HFF-Myc (cell line): Measurements from ENCODE around the gene HS3ST2.
A peak's percentile ranks its signal among the peaks of the same experiment; 100 is the strongest.
"Not testable (repeated sequence)": the region's sequence is repeated elsewhere in the genome, so short reads cannot be mapped to it uniquely, and the experiment has no call there.

Experiments
- DNase-seq: peaks from one replicate; pipeline ENCODE4 v3.0.0-alpha.2; 2011; ENCODE audit warnings: low read depth; ENCODE audit errors: extremely low read depth
- H3K4me3 ChIP-seq: replicated peaks from 2 replicates; pipeline ENCODE4 v1.5.1; 2011; ENCODE audit warnings: low read depth, mild to moderate bottlenecking, control low read depth, low read length
- TF ChIP-seq, protein P1 (sequence below): IDR thresholded peaks from 2 replicates; pipeline ENCODE4 v1.5.1; 2012; ENCODE audit warnings: mild to moderate bottlenecking, low read depth, low read length, control low read depth; ENCODE audit errors: missing control alignments

The HS3ST2 gene

DNA sequence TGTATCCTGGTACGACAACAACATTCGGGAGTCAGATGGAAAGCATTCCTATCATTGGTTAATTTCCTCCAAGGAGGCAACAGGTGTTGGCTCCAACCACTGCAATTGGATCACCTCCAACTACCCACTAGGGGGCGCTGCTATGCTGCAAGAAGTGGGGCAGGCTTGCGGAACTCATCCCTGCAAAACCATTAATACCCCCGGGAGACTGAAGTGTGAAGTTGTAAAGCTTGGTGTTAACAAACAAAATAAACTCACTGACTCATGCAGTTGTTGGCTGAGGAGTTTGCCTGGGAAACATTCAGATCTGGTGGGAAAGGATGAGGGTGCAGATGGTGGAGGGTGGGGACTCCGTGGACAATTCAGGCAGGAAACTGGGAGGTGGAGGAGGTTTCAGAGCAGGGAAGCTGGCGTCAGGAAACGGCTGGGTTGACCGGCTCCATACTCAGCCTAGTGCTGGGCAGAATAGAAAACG, 84.9 kb downstream of the HS3ST2 start:
- DNase-seq: peak; percentile 25
- TF ChIP-seq, protein P1, sequence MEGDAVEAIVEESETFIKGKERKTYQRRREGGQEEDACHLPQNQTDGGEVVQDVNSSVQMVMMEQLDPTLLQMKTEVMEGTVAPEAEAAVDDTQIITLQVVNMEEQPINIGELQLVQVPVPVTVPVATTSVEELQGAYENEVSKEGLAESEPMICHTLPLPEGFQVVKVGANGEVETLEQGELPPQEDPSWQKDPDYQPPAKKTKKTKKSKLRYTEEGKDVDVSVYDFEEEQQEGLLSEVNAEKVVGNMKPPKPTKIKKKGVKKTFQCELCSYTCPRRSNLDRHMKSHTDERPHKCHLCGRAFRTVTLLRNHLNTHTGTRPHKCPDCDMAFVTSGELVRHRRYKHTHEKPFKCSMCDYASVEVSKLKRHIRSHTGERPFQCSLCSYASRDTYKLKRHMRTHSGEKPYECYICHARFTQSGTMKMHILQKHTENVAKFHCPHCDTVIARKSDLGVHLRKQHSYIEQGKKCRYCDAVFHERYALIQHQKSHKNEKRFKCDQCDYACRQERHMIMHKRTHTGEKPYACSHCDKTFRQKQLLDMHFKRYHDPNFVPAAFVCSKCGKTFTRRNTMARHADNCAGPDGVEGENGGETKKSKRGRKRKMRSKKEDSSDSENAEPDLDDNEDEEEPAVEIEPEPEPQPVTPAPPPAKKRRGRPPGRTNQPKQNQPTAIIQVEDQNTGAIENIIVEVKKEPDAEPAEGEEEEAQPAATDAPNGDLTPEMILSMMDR: peak; percentile 88
- no peak overlapping the region for H3K4me3 ChIP-seq

DNA sequence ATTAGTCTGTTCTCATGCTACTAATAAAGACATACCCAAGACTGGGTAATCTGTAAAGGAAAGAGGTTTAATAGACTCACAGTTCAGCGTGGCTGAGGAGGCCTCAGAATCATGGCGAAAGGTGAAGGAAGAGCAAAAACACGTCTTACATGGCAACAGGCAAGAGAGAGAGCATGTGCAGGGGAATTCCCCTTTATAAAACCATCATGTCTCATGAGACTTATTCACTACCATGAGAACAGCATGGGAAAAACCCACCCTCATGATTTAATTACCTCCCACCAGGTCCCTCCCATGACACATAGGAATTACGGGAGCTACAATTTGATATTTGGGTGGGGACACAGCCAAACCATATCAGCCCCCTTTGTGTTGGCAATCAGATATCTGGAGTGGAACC, 85.6 kb downstream of the HS3ST2 start:
- not testable (repeated sequence) for DNase-seq, H3K4me3 ChIP-seq

DNA sequence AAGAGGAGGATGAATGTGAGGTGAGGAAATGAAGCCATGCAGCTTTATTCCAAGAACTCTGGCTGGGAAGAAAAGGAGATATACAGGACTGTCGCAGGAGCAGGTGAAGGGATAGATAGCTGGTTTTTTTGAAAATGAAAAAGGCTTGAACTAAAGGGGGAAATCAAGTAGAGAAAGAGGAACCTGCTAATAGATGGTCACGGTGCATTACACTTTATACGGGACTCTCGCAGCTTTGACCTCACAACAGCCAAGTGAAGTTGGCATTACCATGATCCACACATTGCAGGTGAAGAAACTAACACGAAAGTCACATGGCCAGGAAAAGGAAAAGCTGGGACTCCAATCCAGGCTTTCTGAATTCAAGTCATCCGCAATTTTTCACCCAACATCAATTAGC, 86.9 kb downstream of the HS3ST2 start:
- TF ChIP-seq, protein P1: no peak
- no peak overlapping the region for H3K4me3 ChIP-seq
- DNase-seq: no peak

DNA sequence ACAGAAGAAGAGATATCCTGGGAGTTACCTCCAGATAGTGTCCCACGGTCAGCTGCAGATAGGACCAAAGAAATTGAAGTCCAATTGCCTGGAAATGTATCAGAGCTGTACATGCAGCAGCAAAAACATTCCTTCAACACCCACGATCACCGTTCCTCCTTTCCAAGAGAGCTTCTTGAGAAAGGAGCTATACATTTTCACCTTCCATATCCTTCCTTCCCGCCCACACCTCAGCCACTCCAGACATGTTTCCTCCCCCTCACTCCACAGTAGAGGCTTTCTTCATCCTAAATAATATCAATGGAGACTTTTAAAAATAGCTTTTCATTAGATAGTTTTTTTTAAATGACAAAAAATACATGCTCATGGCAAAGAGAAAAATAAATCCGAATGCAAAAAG, 87.6 kb downstream of the HS3ST2 start:
- TF ChIP-seq, protein P1: no peak
- no peak overlapping the region for H3K4me3 ChIP-seq
- no peak for DNase-seq

DNA sequence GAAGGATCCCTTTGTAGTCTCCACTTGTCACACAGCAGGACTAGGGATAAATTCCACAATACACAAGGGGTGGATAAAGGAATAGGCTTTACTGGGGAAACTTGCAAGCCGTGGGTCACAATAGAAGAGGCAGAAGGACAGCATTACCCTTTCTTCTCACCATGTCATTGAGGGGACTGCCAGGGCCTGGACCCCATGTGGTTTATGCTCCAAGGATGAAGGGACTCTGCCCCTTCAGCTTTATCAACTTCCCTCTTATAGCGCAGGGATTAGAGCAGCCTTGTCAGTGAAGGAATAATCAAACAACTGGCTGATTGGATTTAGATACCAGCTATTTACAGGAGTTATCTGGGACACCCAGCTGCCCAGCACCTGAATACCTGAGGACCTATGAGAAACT, 89.8 kb downstream of the HS3ST2 start:
- DNase-seq: no peak
- TF ChIP-seq, protein P1: no peak
- H3K4me3 ChIP-seq: no peak overlapping the region

DNA sequence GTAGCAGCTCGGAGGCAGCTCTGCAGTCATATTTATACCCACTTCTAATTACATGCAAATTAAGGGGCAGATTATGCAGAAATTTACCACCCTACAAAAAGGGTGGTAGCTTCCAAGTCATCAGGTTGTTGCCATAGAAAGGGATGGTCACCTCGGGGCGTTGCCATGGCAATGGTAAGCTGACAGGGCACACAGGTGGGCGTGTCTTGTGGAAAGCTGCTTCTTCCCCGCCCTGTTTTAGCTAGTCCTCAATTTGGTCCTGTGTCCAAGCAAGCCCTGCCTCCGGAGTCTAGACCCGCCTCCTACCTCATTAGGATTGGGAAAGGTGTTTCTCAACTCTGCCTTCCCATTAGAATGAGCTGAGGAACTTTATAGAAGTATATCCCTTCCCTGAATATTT, 98.7 kb downstream of the HS3ST2 start:
- TF ChIP-seq, protein P1: no peak
- no peak overlapping the region for H3K4me3 ChIP-seq
- no peak for DNase-seq

DNA sequence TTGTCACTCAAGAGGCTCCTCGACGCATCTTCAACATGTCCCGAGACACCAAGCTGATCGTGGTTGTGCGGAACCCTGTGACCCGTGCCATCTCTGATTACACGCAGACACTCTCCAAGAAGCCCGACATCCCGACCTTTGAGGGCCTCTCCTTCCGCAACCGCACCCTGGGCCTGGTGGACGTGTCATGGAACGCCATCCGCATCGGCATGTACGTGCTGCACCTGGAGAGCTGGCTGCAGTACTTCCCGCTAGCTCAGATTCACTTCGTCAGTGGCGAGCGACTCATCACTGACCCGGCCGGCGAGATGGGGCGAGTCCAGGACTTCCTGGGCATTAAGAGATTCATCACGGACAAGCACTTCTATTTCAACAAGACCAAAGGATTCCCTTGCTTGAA, 101.0 kb downstream of the HS3ST2 start:
- TF ChIP-seq, protein P1: no peak
- DNase-seq: no peak

DNA sequence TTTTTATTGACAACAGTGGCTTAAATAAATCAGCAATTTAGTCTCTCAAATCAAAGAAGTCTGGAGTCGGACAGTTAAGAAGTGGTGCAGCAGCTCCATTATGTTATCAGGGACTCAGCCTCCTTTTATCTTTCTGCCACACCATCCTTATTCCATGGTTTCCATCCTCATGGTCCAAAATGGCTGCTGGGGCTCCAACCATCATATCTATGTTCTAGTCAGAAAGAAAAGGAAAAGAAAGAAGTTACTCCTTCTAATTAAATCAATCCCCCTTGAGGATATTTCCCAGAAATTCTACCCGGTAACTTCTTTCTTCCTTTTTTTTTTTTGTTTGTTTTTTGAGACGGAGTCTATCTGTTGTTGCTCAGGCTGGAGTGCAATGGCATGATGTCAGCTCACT, 109.5 kb downstream of the HS3ST2 start:
- TF ChIP-seq, protein P1: no peak
- DNase-seq: no peak
- no peak overlapping the region for H3K4me3 ChIP-seq

More for the DNA sequence above, 101.0 kb downstream of the HS3ST2 start:
- no peak overlapping the region for H3K4me3 ChIP-seq
